CD14-positive monocyte (primary cell): ENCODE measurements around the gene LYRM4. TPM values are rescaled to one million over a fixed set of nuclear protein-coding genes. Genes with fewer than 3 reads are reported as not detected.

Experiments
- DNase-seq, 3 donors: peaks; one replicate each; pipeline ENCODE4 v3.0.0-alpha.2; 2011 to 2022
- H2AFZ ChIP-seq: 2 replicates; pipeline ENCODE4 v1.6.0; 2012; ENCODE audit warnings: mild to moderate bottlenecking, low read depth, low read length, inconsistent platforms; ENCODE audit not compliant: insufficient read depth, poor library complexity, severe bottlenecking
- H3K27ac ChIP-seq, 2 donors: 1 replicate in 1 of 2; 2 replicates in 1 of 2; pipeline ENCODE4 v1.5.1; 2012 to 2013; ENCODE audit warnings: low read length in 2 of 2, control low read depth in 1 of 2, inconsistent platforms in 1 of 2, low read depth in 1 of 2, mild to moderate bottlenecking in 1 of 2
- H3K27me3 ChIP-seq, 2 donors: one replicate each; pipeline versions ENCODE4 v1.6.0 to v1.6.1; 2011 to 2013; ENCODE audit warnings: low read length in 2 of 2; ENCODE audit not compliant: control insufficient read depth in 2 of 2, insufficient read depth in 2 of 2
- H3K36me3 ChIP-seq, 2 donors: replicated peaks in 1 of 2; 1 replicate in 1 of 2; 2 replicates in 1 of 2; pipeline versions ENCODE4 v1.5.1 to v1.6.1; 2012 to 2013; ENCODE audit warnings: low read length in 2 of 2, control low read depth in 1 of 2, inconsistent platforms in 1 of 2, mild to moderate bottlenecking in 1 of 2; ENCODE audit not compliant: insufficient read depth in 2 of 2, control insufficient read depth in 1 of 2
- H3K4me1 ChIP-seq, 2 donors: 1 replicate in 1 of 2; 2 replicates in 1 of 2; pipeline versions ENCODE4 v1.5.1 to v1.6.1; 2012 to 2013; ENCODE audit warnings: low read length in 2 of 2, control low read depth in 1 of 2, inconsistent platforms in 1 of 2, mild to moderate bottlenecking in 1 of 2, moderate library complexity in 1 of 2; ENCODE audit not compliant: insufficient read depth in 2 of 2, control insufficient read depth in 1 of 2
- H3K4me2 ChIP-seq: replicated peaks from 2 replicates; pipeline ENCODE3; 2012; ENCODE audit warnings: low read length, moderate library complexity, mild to moderate bottlenecking; ENCODE audit not compliant: poor library complexity, severe bottlenecking; ENCODE audit errors: extremely low read depth
- H3K4me3 ChIP-seq, 3 experiments: fragments of 200-600 bp in 1 of 3; sonication (generic) in 1 of 3; replicated peaks in 1 of 3; 1 replicate in 2 of 3; 2 replicates in 1 of 3; pipeline ENCODE4 v1.5.1; 2011 to 2013; ENCODE audit warnings: low read length in 3 of 3, mild to moderate bottlenecking in 3 of 3, control low read depth in 2 of 3, low read depth in 2 of 3, inconsistent platforms in 1 of 3, moderate library complexity in 1 of 3
- H3K79me2 ChIP-seq: 2 replicates; pipeline ENCODE4 v1.6.0; 2012; ENCODE audit warnings: mild to moderate bottlenecking, control low read depth, inconsistent platforms, low read length, moderate library complexity; ENCODE audit not compliant: insufficient read depth
- H3K9ac ChIP-seq: 2 replicates; pipeline ENCODE4 v1.6.0; 2017; ENCODE audit warnings: low read length, mild to moderate bottlenecking; ENCODE audit not compliant: insufficient read depth, poor library complexity, severe bottlenecking
- H3K9me3 ChIP-seq, 2 donors: replicated peaks in 1 of 2; 1 replicate in 1 of 2; 2 replicates in 1 of 2; pipeline versions ENCODE4 v1.5.1 to v1.6.1; 2012 to 2013; ENCODE audit warnings: low read length in 2 of 2, control low read depth in 1 of 2; ENCODE audit not compliant: control insufficient read depth in 1 of 2, insufficient read depth in 1 of 2
- H4K20me1 ChIP-seq: 2 replicates; pipeline ENCODE4 v1.6.0; 2012; ENCODE audit warnings: mild to moderate bottlenecking, low read length, control low read depth, moderate library complexity; ENCODE audit not compliant: insufficient read depth
- H3K27ac Mint-ChIP-seq, 7 donors: one replicate each; pipeline ENCODE4 v1.8.0; 2020; ENCODE audit warnings: mild to moderate bottlenecking in 7 of 7, mixed read lengths in 7 of 7, moderate library complexity in 6 of 7, inconsistent platforms in 2 of 7
- H3K27me3 Mint-ChIP-seq, 3 donors: one replicate each; pipeline ENCODE4 v1.8.0; 2021 to 2022; ENCODE audit warnings: low read depth in 3 of 3, mild to moderate bottlenecking in 3 of 3, mixed read lengths in 3 of 3, moderate library complexity in 3 of 3, inconsistent platforms in 1 of 3
- H3K36me3 Mint-ChIP-seq, 2 donors: one replicate each; pipeline ENCODE4 v1.8.0; 2020; ENCODE audit warnings: mixed read lengths in 2 of 2, inconsistent platforms in 1 of 2, mild to moderate bottlenecking in 1 of 2
- H3K4me1 Mint-ChIP-seq: one replicate; pipeline ENCODE4 v1.8.0; 2020; ENCODE audit warnings: mild to moderate bottlenecking, mixed read lengths
- H3K4me3 Mint-ChIP-seq, 2 donors: one replicate each; pipeline ENCODE4 v1.8.0; 2020; ENCODE audit warnings: mild to moderate bottlenecking in 2 of 2, mixed read lengths in 2 of 2, moderate library complexity in 1 of 2
- H3K9me3 Mint-ChIP-seq, 7 donors: one replicate each; pipeline ENCODE4 v1.8.0; 2020 to 2022; ENCODE audit warnings: mixed read lengths in 7 of 7, mild to moderate bottlenecking in 6 of 7, moderate library complexity in 6 of 7, inconsistent platforms in 2 of 7
- CTCF ChIP-seq: fragments of 200-600 bp; IDR thresholded peaks from one replicate; pipeline ENCODE4 v1.8.0; 2022; ENCODE audit warnings: antibody characterized with exemption, mild to moderate bottlenecking
- WGBS: methylation state at CpG from one replicate; pipeline ENCODE4 v1.1.5; 2013; ENCODE audit warnings: missing lambda C conversion rate; ENCODE audit not compliant: insufficient coverage; 5-methylcytosine and 5-hydroxymethylcytosine counted together
- intact Hi-C, 2 donors: fragments of 100-400 bp; cut with micrococcal nuclease; formaldehyde crosslinking; loops; one replicate each; pipeline versions ENCODE4 v1.15.0 to v1.15.1; 2023
- polyA plus RNA-seq, 3 donors: library from polyadenylated mRNA; depleted of rRNA in 1 of 3; unstranded in 2 of 3; stranded (reverse) in 1 of 3; fragments of 300-500 nt in 2 of 3; fragments of >200 nt in 1 of 3; fragmentation: Illumina TruSeq in 2 of 3; gene quantifications; 1 replicate in 2 of 3; 2 replicates in 1 of 3; pipeline ENCODE4 v1.2.3, GENCODE V29; 2012 to 2021

Gene LYRM4
- polyA plus RNA-seq, 3 donors: 13.7 to 19.6 (median 18.1) TPM

DNA sequence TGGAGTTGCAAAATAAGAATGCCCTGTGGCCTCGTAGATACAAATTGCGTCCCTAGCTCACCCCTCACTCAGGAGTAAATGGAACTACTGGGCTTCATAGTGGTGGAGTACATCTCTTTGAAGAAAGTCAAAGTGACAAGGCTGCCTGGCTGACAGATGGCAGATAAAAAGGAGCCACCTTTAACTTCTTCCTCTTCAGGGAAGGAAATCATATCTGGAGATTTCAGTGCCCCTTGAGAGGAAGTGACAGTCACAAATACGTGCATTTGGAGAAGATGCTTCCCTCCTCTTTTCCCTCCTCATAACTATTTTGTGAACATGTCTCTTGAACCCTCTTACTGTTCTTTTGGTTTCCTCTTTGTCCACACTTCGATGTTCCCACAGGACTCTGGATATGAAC lies 132.4 kb downstream of the LYRM4 start:
- Histone ChIP-seq H3K4me3 (no peak overlapping the region), H3K36me3 (no peaks in the 10 kb centered on the region), H3K9me3 (no peaks in the 10 kb centered on the region), H3K4me1 (peaks cover 14 to 17% of the 10 kb centered on the region in 2 donors), H2AFZ (no peak overlapping the region), H4K20me1 (no peaks in the 10 kb centered on the region), H3K27me3 (no peaks in the 10 kb centered on the region), H3K79me2 (no peaks in the 10 kb centered on the region), H3K4me2 (no peak overlapping the region), H3K9ac (no peak overlapping the region), H3K27ac (no peak overlapping the region)
- Mint-ChIP-seq H3K27me3 (peaks cover 0 to 3% (median 0%) of the 10 kb centered on the region in 3 donors), H3K36me3 (peaks cover 0 to 3% of the 10 kb centered on the region in 2 donors), H3K27ac (no peak overlapping the region), H3K9me3 (no peaks in the 10 kb centered on the region), H3K4me1 (peaks cover 22% of the 10 kb centered on the region), H3K4me3 (no peak overlapping the region)
- no peak for TF ChIP-seq CTCF
- DNase-seq: no peak
- WGBS: 50% methylated on average over 2 of the region's 4 CpGs
- intact Hi-C loops: no loop called here

- H3K4me1 Mint-ChIP-seq: peaks cover 17% of the 10 kb centered on the region
- Histone ChIP-seq H4K20me1 (no peaks in the 10 kb centered on the region), H3K27ac (no peak overlapping the region), H3K36me3 (no peaks in the 10 kb centered on the region), H3K4me3 (no peak overlapping the region), H3K27me3 (no peaks in the 10 kb centered on the region), H3K9ac (no peak overlapping the region), H3K9me3 (no peaks in the 10 kb centered on the region), H3K79me2 (no peaks in the 10 kb centered on the region), H3K4me2 (no peak overlapping the region), H2AFZ (no peak overlapping the region), H3K4me1 (peaks cover 2 to 6% of the 10 kb centered on the region in 2 donors)
- H3K36me3 Mint-ChIP-seq: peaks cover 0 to 3% of the 10 kb centered on the region in 2 donors
- H3K27me3 Mint-ChIP-seq: peaks cover 0 to 3% (median 0%) of the 10 kb centered on the region in 3 donors
- H3K27ac Mint-ChIP-seq: no peak overlapping the region
- intact Hi-C loops: no loop called here
- DNase-seq: no peak
- 95% methylated on average over 2 of the region's 8 CpGs for WGBS
- no peak overlapping the region for H3K4me3 Mint-ChIP-seq
- H3K9me3 Mint-ChIP-seq: no peaks in the 10 kb centered on the region
- TF ChIP-seq CTCF: no peak
Measured at GRCh38 chr6:5127106-5127687, 133.6 kb downstream of the LYRM4 start.
